ENCODE measurements around the gene ICAM3. TPM values are rescaled to one million over a fixed set of nuclear protein-coding genes. Genes with fewer than 3 reads are reported as not detected.

ICAM3 gene
- total RNA-seq, 1 donor = 3.6 TPM

DNA sequence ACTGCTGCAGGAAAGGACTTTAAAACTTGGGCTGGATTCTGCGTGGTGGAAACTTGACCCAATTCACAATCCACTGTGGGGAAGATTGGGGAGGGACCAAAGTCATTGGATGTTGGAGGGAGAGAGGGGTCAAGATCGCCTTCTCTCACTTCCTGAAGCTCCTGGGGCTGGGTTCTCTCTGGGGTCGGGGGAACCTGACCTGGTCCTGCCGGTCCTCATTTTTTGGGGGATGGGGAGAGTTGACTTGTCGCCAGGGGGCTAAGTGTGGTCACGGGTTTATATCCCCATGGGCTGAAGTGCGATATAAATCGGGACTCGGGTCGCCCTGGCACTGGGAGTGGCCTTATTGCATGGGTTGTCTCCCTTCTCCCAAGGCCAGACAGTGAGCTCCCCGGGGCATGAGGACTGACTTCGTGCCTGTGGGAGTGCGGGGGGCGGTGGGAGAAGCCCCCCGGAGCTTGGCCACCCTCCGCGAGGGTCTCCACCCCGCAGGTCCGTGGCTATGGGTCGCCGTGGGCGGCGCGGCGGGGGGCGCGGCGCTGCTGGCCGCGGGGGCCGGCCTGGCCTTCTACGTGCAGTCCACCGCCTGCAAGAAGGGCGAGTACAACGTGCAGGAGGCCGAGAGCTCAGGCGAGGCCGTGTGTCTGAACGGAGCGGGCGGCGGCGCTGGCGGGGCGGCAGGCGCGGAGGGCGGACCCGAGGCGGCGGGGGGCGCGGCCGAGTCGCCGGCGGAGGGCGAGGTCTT is 43.4 kb downstream of the ICAM3 start:
- H3K4me2 ChIP-seq (ENCODE audit: insufficient read depth, low read length) = no peak overlapping the region
- no peak overlapping the region for H2AFZ ChIP-seq (ENCODE audit: low read length)
- peak; percentile 82 for DNase-seq (ENCODE audit: insufficient read length, low spot score, missing footprints)
- peaks cover 59% of the 10 kb centered on the region for H3K27me3 ChIP-seq (ENCODE audit: insufficient read depth, low read length)
- TF ChIP-seq, protein P1, sequence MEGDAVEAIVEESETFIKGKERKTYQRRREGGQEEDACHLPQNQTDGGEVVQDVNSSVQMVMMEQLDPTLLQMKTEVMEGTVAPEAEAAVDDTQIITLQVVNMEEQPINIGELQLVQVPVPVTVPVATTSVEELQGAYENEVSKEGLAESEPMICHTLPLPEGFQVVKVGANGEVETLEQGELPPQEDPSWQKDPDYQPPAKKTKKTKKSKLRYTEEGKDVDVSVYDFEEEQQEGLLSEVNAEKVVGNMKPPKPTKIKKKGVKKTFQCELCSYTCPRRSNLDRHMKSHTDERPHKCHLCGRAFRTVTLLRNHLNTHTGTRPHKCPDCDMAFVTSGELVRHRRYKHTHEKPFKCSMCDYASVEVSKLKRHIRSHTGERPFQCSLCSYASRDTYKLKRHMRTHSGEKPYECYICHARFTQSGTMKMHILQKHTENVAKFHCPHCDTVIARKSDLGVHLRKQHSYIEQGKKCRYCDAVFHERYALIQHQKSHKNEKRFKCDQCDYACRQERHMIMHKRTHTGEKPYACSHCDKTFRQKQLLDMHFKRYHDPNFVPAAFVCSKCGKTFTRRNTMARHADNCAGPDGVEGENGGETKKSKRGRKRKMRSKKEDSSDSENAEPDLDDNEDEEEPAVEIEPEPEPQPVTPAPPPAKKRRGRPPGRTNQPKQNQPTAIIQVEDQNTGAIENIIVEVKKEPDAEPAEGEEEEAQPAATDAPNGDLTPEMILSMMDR (IDR thresholded peaks at IDR 0.05; ENCODE audit: extremely low read depth, low read depth, low read length) = no peak
- H3K27ac ChIP-seq (ENCODE audit: low read depth, low read length) = no peak overlapping the region
- H4K20me1 ChIP-seq (ENCODE audit: insufficient read depth, low read length) = no peaks in the 10 kb centered on the region
- no peaks in the 10 kb centered on the region for H3K79me2 ChIP-seq (ENCODE audit: insufficient read depth, low read length)
- no peaks in the 10 kb centered on the region for H3K9me3 ChIP-seq (ENCODE audit: low read depth, low read length)
- peaks cover 6% of the 10 kb centered on the region for H3K4me1 ChIP-seq (ENCODE audit: insufficient read depth, low read length)
- H3K4me3 ChIP-seq (ENCODE audit: insufficient read depth, low read length) = no peak overlapping the region
- no peaks in the 10 kb centered on the region for H3K36me3 ChIP-seq (ENCODE audit: insufficient read depth, low read length)

DNA sequence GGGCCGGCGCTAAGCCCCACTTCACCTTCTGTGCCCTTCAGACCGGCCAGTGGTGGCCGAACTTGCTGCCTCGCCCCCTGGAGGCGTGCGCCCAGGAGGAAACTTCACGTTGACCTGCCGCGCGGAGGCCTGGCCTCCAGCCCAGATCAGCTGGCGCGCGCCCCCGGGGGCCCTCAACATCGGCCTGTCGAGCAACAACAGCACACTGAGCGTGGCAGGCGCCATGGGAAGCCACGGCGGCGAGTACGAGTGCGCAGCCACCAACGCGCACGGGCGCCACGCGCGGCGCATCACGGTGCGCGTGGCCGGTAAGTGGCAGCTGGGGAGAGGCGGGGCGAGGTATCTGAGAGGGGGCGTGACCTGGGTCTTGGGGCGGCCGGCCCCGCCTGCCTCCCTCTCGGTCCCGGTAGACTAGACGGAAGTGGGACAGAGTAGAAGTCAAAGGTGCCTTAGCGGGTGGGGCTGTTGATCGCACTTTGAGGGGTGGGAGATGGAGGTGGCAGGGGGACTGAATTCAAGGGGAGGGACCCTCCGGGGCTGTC is 44.0 kb downstream of the ICAM3 start:
- H3K79me2 ChIP-seq (ENCODE audit: insufficient read depth, low read length) = no peaks in the 10 kb centered on the region
- no peak overlapping the region for H3K27ac ChIP-seq (ENCODE audit: low read depth, low read length)
- peak; percentile 85 for DNase-seq (ENCODE audit: insufficient read length, low spot score, missing footprints)
- H3K4me2 ChIP-seq (ENCODE audit: insufficient read depth, low read length) = no peak overlapping the region
- no peak overlapping the region for H2AFZ ChIP-seq (ENCODE audit: low read length)
- H3K9me3 ChIP-seq (ENCODE audit: low read depth, low read length) = no peaks in the 10 kb centered on the region
- H3K36me3 ChIP-seq (ENCODE audit: insufficient read depth, low read length) = no peaks in the 10 kb centered on the region
- H3K4me1 ChIP-seq (ENCODE audit: insufficient read depth, low read length) = peaks cover 6% of the 10 kb centered on the region
- H4K20me1 ChIP-seq (ENCODE audit: insufficient read depth, low read length) = peaks cover 4% of the 10 kb centered on the region
- TF ChIP-seq, protein P1 (IDR thresholded peaks at IDR 0.05; ENCODE audit: extremely low read depth, low read depth, low read length) = no peak
- H3K27me3 ChIP-seq (ENCODE audit: insufficient read depth, low read length) = peaks cover 65% of the 10 kb centered on the region
- no peak overlapping the region for H3K4me3 ChIP-seq (ENCODE audit: insufficient read depth, low read length)

DNA sequence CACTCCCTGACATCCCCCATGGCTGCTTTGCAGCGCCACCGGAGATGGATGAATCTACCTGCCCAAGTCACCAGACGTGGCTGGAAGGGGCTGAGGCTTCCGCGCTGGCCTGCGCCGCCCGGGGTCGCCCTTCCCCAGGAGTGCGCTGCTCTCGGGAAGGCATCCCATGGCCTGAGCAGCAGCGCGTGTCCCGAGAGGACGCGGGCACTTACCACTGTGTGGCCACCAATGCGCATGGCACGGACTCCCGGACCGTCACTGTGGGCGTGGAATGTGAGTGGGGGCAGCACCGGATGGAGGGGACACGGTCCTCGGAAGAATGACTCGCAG is 45.1 kb downstream of the ICAM3 start:
- TF ChIP-seq, protein P1 (IDR thresholded peaks at IDR 0.05; ENCODE audit: extremely low read depth, low read depth, low read length) = no peak
- peaks cover 8% of the 10 kb centered on the region for H3K4me1 ChIP-seq (ENCODE audit: insufficient read depth, low read length)
- H3K27ac ChIP-seq (ENCODE audit: low read depth, low read length) = no peak overlapping the region
- H2AFZ ChIP-seq (ENCODE audit: low read length) = no peak overlapping the region
- H3K9me3 ChIP-seq (ENCODE audit: low read depth, low read length) = no peaks in the 10 kb centered on the region
- peaks cover 75% of the 10 kb centered on the region for H3K27me3 ChIP-seq (ENCODE audit: insufficient read depth, low read length)
- DNase-seq (ENCODE audit: insufficient read length, low spot score, missing footprints) = peak; percentile 87
- no peaks in the 10 kb centered on the region for H3K36me3 ChIP-seq (ENCODE audit: insufficient read depth, low read length)
- peaks cover 5% of the 10 kb centered on the region for H4K20me1 ChIP-seq (ENCODE audit: insufficient read depth, low read length)
- H3K4me3 ChIP-seq (ENCODE audit: insufficient read depth, low read length) = no peak overlapping the region
- no peak overlapping the region for H3K4me2 ChIP-seq (ENCODE audit: insufficient read depth, low read length)
- no peaks in the 10 kb centered on the region for H3K79me2 ChIP-seq (ENCODE audit: insufficient read depth, low read length)

DNA sequence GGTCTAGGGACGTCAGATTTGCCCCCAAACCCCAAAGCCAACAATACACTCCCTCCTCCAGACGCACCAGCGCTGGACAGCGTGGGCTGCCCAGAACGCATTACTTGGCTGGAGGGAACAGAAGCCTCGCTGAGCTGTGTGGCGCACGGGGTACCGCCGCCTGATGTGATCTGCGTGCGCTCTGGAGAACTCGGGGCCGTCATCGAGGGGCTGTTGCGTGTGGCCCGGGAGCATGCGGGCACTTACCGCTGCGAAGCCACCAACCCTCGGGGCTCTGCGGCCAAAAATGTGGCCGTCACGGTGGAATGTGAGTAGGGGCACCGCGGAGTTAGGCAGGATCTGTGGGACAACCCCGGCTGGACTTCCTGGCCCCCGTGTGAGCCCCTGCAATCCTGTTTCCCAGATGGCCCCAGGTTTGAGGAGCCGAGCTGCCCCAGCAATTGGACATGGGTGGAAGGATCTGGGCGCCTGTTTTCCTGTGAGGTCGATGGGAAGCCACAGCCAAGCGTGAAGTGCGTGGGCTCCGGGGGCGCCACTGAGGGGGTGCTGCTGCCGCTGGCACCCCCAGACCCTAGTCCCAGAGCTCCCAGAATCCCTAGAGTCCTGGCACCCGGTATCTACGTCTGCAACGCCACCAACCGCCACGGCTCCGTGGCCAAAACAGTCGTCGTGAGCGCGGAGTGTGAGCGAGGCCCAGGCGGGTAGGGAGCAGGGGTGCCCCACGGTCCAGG is 45.6 kb downstream of the ICAM3 start:
- TF ChIP-seq, protein P1 (IDR thresholded peaks at IDR 0.05; ENCODE audit: extremely low read depth, low read depth, low read length) = no peak
- DNase-seq (ENCODE audit: insufficient read length, low spot score, missing footprints) = peak; percentile 88
- Histone ChIP-seq H3K4me1 (ENCODE audit: insufficient read depth, low read length) (peaks cover 13% of the 10 kb centered on the region), H4K20me1 (ENCODE audit: insufficient read depth, low read length) (peaks cover 5% of the 10 kb centered on the region), H3K27me3 (ENCODE audit: insufficient read depth, low read length) (peaks cover 80% of the 10 kb centered on the region), H3K36me3 (ENCODE audit: insufficient read depth, low read length) (no peaks in the 10 kb centered on the region), H3K27ac (ENCODE audit: low read depth, low read length) (no peak overlapping the region), H3K4me2 (ENCODE audit: insufficient read depth, low read length) (no peak overlapping the region), H3K79me2 (ENCODE audit: insufficient read depth, low read length) (no peaks in the 10 kb centered on the region), H3K9me3 (ENCODE audit: low read depth, low read length) (no peaks in the 10 kb centered on the region), H2AFZ (ENCODE audit: low read length) (no peak overlapping the region), H3K4me3 (ENCODE audit: insufficient read depth, low read length) (no peak overlapping the region)

Data from osteoblast (primary cell).